K562 (cell line): ENCODE results near the gene DHPS. TPM values are rescaled to one million over a fixed set of nuclear protein-coding genes. Genes with fewer than 3 reads are reported as not detected.

Experiments used
- DPF2 ChIP-seq: fragments of 450-650 bp; IDR thresholded peaks from 2 replicates; pipeline ENCODE4 v1.6.1; 2016
- E2F6 ChIP-seq, 2 experiments: IDR thresholded peaks; 2 replicates each; pipeline ENCODE4 v1.6.1; 2011; ENCODE audit warnings: borderline replicate concordance in 1 of 2, control low read depth in 1 of 2, low read depth in 1 of 2, low read length in 1 of 2, mild to moderate bottlenecking in 1 of 2, mixed read lengths in 1 of 2, moderate library complexity in 1 of 2; ENCODE audit not compliant: insufficient read depth in 1 of 2, insufficient read length in 1 of 2, poor library complexity in 1 of 2, severe bottlenecking in 1 of 2; ENCODE audit errors: extremely low read depth in 1 of 2
- HIVEP1 ChIP-seq: fragments of 250-450 bp; sonication (Bioruptor Pico); IDR thresholded peaks from 2 replicates; pipeline ENCODE4 v1.4.0; 2020; ENCODE audit warnings: mild to moderate bottlenecking
- NCOA1 ChIP-seq: fragments of 450-650 bp; IDR thresholded peaks from 2 replicates; pipeline ENCODE4 v1.6.1; 2016; ENCODE audit warnings: low read depth
- PRMT5 ChIP-seq: sonication (generic); formaldehyde crosslinking; IDR thresholded peaks from 2 replicates; pipeline ENCODE4 v1.5.0; 2020; ENCODE audit warnings: missing genetic modification reagents
- TAF1 ChIP-seq: IDR thresholded peaks from 2 replicates; pipeline ENCODE4 v1.6.1; 2011; ENCODE audit warnings: mild to moderate bottlenecking, low read length, moderate library complexity; ENCODE audit not compliant: insufficient read depth, control insufficient read depth, severe bottlenecking; ENCODE audit errors: extremely low read depth
- TGIF2 ChIP-seq: sonication (generic); formaldehyde crosslinking; IDR thresholded peaks from 2 replicates; pipeline ENCODE4 v1.8.1; 2022; ENCODE audit warnings: mild to moderate bottlenecking, missing genetic modification reagents, moderate library complexity
- polyA plus RNA-seq, 8 experiments: library from polyadenylated mRNA; depleted of rRNA in 4 of 8; stranded (reverse) in 5 of 8; unstranded in 3 of 8; fragments of >200 nt; fragmentation: Nextera tagmentation in 2 of 8; fragmentation: Illumina TruSeq in 1 of 8; extraction: Ambion mirVana in 2 of 8; extraction: Trizol in 1 of 8; gene quantifications; 2 replicates each; pipeline versions ENCODE4 v1.2.1 to v1.2.3, GENCODE V29; 2011 to 2014; ENCODE audit warnings: inconsistent platforms in 1 of 8, missing spikeins in 1 of 8
- total RNA-seq, 7 experiments: library from RNA; depleted of rRNA in 6 of 7; stranded (reverse); fragments of >200 nt in 6 of 7; fragmentation: Illumina TruSeq in 2 of 7; extraction: Trizol in 2 of 7; gene quantifications; 2 replicates each; pipeline versions ENCODE4 v1.2.1 to v1.2.3, GENCODE V29; 2011 to 2021; ENCODE audit warnings: low replicate concordance in 1 of 7
- TF ChIP-seq, protein P1 (sequence below): IDR thresholded peaks from 3 replicates; pipeline ENCODE4 v1.6.1; 2011; ENCODE audit warnings: borderline replicate concordance, mild to moderate bottlenecking, moderate library complexity; ENCODE audit not compliant: insufficient read length; ENCODE audit errors: extremely low read depth
- TF ChIP-seq, protein P2 (sequence below), 2 experiments: fragments of 450-650 bp; IDR thresholded peaks; 2 replicates each; pipeline ENCODE4 v1.6.1; 2016; ENCODE audit warnings: mild to moderate bottlenecking in 2 of 2, borderline replicate concordance in 1 of 2, low read depth in 1 of 2, moderate library complexity in 1 of 2
- TF ChIP-seq, protein P3 (sequence below): sonication (generic); formaldehyde crosslinking; IDR thresholded peaks from 2 replicates; pipeline ENCODE4 v1.8.0; 2022; ENCODE audit warnings: missing genetic modification reagents, mild to moderate bottlenecking, borderline replicate concordance

DHPS gene
- total and polyA plus RNA-seq, 9 of the 15 experiments (the other 6 are each of a cell fraction or from before 2014, with no cell fraction given), result 47.1 to 110 (median 79.9) TPM

GRCh38 chr19:12685831-12686230 is 4.2 kb upstream of the DHPS start (continued):
- TF ChIP-seq TAF1 (no peak), HIVEP1 (CRISPR knock-in tag) (no peak), NCOA1 (no peak), PRMT5 (CRISPR knock-in tag) (no peak), DPF2 (no peak), TGIF2 (CRISPR knock-in tag) (no peak), E2F6 (IDR thresholded peaks at IDR 0.05; ENCODE audit: borderline replicate concordance in 1 of 2, extremely low read depth in 1 of 2, insufficient read depth in 1 of 2, insufficient read length in 1 of 2, low read depth in 1 of 2, low read length in 1 of 2, poor library complexity in 1 of 2, severe bottlenecking in 1 of 2) (no peak)
- TF ChIP-seq, protein P1, sequence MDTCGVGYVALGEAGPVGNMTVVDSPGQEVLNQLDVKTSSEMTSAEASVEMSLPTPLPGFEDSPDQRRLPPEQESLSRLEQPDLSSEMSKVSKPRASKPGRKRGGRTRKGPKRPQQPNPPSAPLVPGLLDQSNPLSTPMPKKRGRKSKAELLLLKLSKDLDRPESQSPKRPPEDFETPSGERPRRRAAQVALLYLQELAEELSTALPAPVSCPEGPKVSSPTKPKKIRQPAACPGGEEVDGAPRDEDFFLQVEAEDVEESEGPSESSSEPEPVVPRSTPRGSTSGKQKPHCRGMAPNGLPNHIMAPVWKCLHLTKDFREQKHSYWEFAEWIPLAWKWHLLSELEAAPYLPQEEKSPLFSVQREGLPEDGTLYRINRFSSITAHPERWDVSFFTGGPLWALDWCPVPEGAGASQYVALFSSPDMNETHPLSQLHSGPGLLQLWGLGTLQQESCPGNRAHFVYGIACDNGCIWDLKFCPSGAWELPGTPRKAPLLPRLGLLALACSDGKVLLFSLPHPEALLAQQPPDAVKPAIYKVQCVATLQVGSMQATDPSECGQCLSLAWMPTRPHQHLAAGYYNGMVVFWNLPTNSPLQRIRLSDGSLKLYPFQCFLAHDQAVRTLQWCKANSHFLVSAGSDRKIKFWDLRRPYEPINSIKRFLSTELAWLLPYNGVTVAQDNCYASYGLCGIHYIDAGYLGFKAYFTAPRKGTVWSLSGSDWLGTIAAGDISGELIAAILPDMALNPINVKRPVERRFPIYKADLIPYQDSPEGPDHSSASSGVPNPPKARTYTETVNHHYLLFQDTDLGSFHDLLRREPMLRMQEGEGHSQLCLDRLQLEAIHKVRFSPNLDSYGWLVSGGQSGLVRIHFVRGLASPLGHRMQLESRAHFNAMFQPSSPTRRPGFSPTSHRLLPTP, result no peak
- TF ChIP-seq, protein P2, sequence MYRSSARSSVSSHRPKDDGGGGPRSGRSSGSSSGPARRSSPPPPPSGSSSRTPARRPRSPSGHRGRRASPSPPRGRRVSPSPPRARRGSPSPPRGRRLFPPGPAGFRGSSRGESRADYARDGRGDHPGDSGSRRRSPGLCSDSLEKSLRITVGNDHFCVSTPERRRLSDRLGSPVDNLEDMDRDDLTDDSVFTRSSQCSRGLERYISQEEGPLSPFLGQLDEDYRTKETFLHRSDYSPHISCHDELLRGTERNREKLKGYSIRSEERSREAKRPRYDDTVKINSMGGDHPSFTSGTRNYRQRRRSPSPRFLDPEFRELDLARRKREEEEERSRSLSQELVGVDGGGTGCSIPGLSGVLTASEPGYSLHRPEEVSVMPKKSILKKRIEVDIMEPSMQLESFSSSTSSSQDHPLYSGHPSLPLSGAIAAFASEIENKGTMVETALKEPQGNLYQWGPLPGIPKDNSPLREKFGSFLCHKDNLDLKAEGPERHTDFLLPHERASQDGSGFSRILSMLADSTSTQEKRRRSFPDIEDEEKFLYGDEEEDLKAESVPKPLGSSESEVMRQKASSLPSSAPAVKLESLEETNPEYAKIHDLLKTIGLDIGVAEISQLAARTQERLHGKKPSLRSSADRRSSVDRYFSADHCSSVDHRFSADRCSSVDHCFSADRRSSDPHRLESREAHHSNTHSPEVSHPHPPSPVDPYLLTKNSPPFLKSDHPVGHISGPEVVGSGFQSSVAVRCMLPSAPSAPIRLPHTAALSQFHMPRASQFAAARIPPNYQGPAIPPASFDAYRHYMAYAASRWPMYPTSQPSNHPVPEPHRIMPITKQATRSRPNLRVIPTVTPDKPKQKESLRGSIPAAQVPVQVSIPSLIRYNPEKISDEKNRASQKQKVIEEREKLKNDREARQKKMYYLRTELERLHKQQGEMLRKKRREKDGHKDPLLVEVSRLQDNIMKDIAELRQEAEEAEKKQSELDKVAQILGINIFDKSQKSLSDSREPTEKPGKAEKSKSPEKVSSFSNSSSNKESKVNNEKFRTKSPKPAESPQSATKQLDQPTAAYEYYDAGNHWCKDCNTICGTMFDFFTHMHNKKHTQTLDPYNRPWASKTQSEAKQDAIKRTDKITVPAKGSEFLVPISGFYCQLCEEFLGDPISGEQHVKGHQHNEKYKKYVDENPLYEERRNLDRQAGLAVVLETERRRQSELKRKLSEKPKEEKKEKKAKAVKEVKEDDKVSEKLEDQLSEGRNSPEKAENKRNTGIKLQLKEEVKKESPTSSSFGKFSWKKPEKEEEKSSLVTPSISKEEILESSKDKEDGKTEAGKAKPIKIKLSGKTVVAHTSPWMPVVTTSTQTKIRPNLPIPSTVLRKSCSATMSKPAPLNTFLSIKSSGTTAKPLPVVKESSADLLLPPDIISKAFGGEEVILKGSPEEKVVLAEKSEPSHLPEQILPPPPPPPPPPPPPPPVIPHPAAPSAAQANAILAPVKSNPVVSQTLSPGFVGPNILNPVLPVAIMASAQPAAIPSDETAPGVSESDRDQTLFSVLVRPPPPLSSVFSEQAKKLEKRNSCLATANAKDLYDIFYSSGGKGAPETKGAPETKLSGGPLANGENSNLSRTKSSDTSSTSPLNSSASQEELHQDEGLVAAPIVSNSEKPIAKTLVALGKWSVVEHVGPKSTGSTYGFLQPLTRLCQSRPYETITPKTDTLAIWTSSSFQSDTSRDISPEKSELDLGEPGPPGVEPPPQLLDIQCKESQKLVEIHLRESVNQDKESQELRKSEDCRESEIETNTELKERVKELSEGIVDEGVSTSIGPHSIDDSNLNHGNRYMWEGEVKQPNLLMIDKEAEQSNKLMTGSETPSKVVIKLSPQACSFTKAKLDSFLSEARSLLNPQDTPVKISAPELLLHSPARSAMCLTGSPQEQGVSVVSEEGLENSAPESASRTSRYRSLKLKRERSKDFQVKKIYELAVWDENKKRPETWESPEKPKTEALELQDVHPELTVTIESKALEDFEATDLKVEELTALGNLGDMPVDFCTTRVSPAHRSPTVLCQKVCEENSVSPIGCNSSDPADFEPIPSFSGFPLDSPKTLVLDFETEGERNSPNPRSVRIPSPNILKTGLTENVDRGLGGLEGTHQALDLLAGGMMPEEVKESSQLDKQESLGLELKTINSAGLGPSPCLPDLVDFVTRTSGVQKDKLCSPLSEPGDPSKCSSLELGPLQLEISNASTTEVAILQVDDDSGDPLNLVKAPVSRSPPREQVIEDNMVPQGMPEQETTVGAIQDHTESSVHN (IDR thresholded peaks at IDR 0.05; ENCODE audit: borderline replicate concordance in 1 of 2, low read depth in 1 of 2), result no peak
- TF ChIP-seq, protein P3, sequence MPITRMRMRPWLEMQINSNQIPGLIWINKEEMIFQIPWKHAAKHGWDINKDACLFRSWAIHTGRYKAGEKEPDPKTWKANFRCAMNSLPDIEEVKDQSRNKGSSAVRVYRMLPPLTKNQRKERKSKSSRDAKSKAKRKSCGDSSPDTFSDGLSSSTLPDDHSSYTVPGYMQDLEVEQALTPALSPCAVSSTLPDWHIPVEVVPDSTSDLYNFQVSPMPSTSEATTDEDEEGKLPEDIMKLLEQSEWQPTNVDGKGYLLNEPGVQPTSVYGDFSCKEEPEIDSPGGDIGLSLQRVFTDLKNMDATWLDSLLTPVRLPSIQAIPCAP (CRISPR knock-in tag), result no peak
